ENCODE results near the gene OPRL1.
"Not testable (repeated sequence)": the region's sequence is repeated elsewhere in the genome, so short reads cannot be mapped to it uniquely, and the experiment has no call there.

The OPRL1 gene

GRCh38 chr20:64114356-64114971 is 34.6 kb downstream of the OPRL1 start:
- H3K4me3 Mint-ChIP-seq, result no peak overlapping the region
- H3K27ac Mint-ChIP-seq, result no peak overlapping the region
- no peaks in the 10 kb centered on the region for H3K9me3 Mint-ChIP-seq (ENCODE audit: low read depth)
- H3K27me3 Mint-ChIP-seq, result no peaks in the 10 kb centered on the region
- H3K4me1 Mint-ChIP-seq (ENCODE audit: low read depth), result no peaks in the 10 kb centered on the region
- H3K36me3 Mint-ChIP-seq, result no peaks in the 10 kb centered on the region

- no peaks in the 10 kb centered on the region for H3K9me3 Mint-ChIP-seq (ENCODE audit: low read depth)
- no peaks in the 10 kb centered on the region for H3K36me3 Mint-ChIP-seq
- H3K4me3 Mint-ChIP-seq, result no peak overlapping the region
- no peaks in the 10 kb centered on the region for H3K27me3 Mint-ChIP-seq
- H3K4me1 Mint-ChIP-seq (ENCODE audit: low read depth), result peaks cover 5% of the 10 kb centered on the region
- no peak overlapping the region for H3K27ac Mint-ChIP-seq
Observed at GRCh38 chr20:64115171-64115911, 35.5 kb downstream of the OPRL1 start.

- H3K4me3 Mint-ChIP-seq, result no peak overlapping the region
- no peaks in the 10 kb centered on the region for H3K27me3 Mint-ChIP-seq
- H3K27ac Mint-ChIP-seq, result no peak overlapping the region
- H3K36me3 Mint-ChIP-seq, result no peaks in the 10 kb centered on the region
- H3K4me1 Mint-ChIP-seq (ENCODE audit: low read depth), result peaks cover 7% of the 10 kb centered on the region
- H3K9me3 Mint-ChIP-seq (ENCODE audit: low read depth), result no peaks in the 10 kb centered on the region
Observed at GRCh38 chr20:64116016-64116415, 36.1 kb downstream of the OPRL1 start.

DNA sequence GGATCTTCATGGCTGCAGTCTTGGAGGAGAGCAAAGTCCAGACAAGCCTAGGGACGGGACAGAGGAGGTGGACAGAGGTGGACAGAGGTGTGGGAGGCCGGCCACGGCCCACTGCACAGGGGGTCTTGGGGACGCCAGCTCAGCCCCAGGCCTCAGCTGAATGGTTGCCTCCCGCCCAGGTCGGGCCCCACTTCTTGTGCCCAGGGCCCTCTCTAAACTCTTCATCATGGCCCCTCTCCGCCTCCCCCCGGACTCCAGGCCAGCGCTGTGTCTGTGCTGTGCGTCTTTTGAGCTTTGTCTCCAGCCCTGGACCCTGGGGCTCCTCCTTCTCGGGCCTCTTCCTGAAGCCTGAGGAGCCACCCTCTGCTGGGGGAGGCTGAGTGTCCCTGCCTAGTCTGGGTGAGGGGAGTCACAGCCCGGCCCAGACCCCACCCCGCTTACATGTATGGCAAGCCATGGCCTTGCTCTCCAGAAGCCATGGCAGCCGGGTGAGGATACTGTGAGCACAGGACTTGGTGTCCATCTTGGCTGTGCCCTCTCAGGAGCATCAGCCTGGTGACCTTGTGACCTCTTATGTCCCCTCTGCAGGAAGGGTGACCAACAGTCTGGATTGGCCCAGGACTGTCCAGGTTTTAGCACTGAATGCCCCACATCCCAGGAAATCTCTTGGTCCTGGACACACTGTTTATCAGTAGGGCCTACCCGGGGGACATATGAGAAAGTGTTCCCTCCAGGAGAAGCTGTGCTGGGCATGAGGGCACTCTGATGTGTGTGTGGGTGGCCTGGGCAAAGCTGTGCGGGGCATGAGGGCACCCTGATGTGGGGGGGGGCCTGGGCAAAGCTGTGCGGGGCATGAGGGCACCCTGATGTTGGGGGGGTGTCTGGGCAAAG is 36.9 kb downstream of the OPRL1 start:
- no peak overlapping the region for H3K27ac Mint-ChIP-seq
- no peaks in the 10 kb centered on the region for H3K36me3 Mint-ChIP-seq

DNA sequence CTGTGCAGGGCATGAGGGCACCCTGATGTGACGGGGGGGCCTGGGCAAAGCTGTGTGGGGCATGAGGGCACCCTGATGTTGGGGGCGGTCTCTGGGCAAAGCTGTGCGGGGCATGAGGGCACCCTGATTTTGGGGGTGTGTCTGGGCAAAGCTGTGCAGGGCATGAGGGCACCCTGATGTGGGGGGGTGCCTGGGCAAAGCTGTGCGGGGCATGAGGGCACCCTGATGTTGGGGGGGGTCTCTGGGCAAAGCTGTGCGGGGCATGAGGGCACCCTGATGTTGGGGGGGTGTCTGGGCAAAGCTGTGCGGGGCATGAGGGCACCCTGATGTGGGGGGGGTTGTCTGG is 37.5 kb downstream of the OPRL1 start:
- H3K4me3 Mint-ChIP-seq; H3K27me3 Mint-ChIP-seq; H3K27ac Mint-ChIP-seq; H3K4me1 Mint-ChIP-seq (ENCODE audit: low read depth); H3K36me3 Mint-ChIP-seq; H3K9me3 Mint-ChIP-seq (ENCODE audit: low read depth): not testable (repeated sequence)

More for the DNA sequence above, 36.9 kb downstream of the OPRL1 start:
- no peaks in the 10 kb centered on the region for H3K27me3 Mint-ChIP-seq
- peaks cover 7% of the 10 kb centered on the region for H3K4me1 Mint-ChIP-seq (ENCODE audit: low read depth)
- no peak overlapping the region for H3K4me3 Mint-ChIP-seq
- no peaks in the 10 kb centered on the region for H3K9me3 Mint-ChIP-seq (ENCODE audit: low read depth)

- Mint-ChIP-seq H3K27ac (no peak overlapping the region), H3K27me3 (peaks cover 3% of the 10 kb centered on the region), H3K9me3 (ENCODE audit: low read depth) (no peaks in the 10 kb centered on the region), H3K4me3 (no peak overlapping the region), H3K36me3 (no peaks in the 10 kb centered on the region), H3K4me1 (ENCODE audit: low read depth) (peaks cover 7% of the 10 kb centered on the region)
Observed at GRCh38 chr20:64119301-64119680, 39.4 kb downstream of the OPRL1 start.

- Mint-ChIP-seq H3K4me1 (ENCODE audit: low read depth) (peaks cover 7% of the 10 kb centered on the region), H3K36me3 (no peaks in the 10 kb centered on the region), H3K9me3 (ENCODE audit: low read depth) (no peaks in the 10 kb centered on the region), H3K27me3 (peaks cover 5% of the 10 kb centered on the region), H3K27ac (peak overlapping the region; percentile 22), H3K4me3 (peak overlapping the region; percentile 30)
Observed at GRCh38 chr20:64119681-64120341, 39.9 kb downstream of the OPRL1 start.

- H3K4me1 Mint-ChIP-seq (ENCODE audit: low read depth), result peaks cover 7% of the 10 kb centered on the region
- no peak overlapping the region for H3K4me3 Mint-ChIP-seq
- H3K27ac Mint-ChIP-seq, result no peak overlapping the region
- peaks cover 7% of the 10 kb centered on the region for H3K27me3 Mint-ChIP-seq
- no peaks in the 10 kb centered on the region for H3K36me3 Mint-ChIP-seq
- no peaks in the 10 kb centered on the region for H3K9me3 Mint-ChIP-seq (ENCODE audit: low read depth)
Observed at GRCh38 chr20:64121586-64121985, 41.7 kb downstream of the OPRL1 start.

GRCh38 chr20:64122927-64123326 is 43.0 kb downstream of the OPRL1 start:
- not testable (repeated sequence) for H3K4me1 Mint-ChIP-seq (ENCODE audit: low read depth); H3K9me3 Mint-ChIP-seq (ENCODE audit: low read depth); H3K4me3 Mint-ChIP-seq; H3K27me3 Mint-ChIP-seq; H3K36me3 Mint-ChIP-seq; H3K27ac Mint-ChIP-seq

DNA sequence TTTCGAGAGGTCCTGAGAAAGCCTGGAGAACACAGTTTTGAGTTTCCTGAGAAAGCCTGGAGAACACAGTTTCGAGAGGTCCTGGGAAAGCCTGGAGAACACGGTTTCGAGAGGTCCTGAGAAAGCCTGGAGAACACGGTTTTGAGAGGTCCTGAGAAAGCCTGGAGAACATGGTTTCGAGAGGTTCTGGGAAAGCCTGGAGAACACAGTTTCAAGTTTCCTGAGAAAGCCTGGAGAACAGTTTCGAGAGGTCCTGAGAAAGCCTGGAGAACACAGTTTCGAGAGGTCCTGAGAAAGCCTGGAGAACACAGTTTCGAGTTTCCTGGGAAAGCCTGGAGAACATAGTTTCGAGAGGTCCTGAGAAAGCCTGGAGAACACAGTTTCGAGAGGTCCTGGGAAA is 43.6 kb downstream of the OPRL1 start:
- H3K4me1 Mint-ChIP-seq (ENCODE audit: low read depth); H3K9me3 Mint-ChIP-seq (ENCODE audit: low read depth); H3K27ac Mint-ChIP-seq; H3K27me3 Mint-ChIP-seq; H3K36me3 Mint-ChIP-seq; H3K4me3 Mint-ChIP-seq: not testable (repeated sequence)

GRCh38 chr20:64129146-64129782 is 49.4 kb downstream of the OPRL1 start:
- Mint-ChIP-seq H3K9me3 (ENCODE audit: low read depth) (no peaks in the 10 kb centered on the region), H3K4me3 (no peak overlapping the region), H3K27ac (no peak overlapping the region), H3K36me3 (no peaks in the 10 kb centered on the region), H3K4me1 (ENCODE audit: low read depth) (no peaks in the 10 kb centered on the region), H3K27me3 (peaks cover 12% of the 10 kb centered on the region)

DNA sequence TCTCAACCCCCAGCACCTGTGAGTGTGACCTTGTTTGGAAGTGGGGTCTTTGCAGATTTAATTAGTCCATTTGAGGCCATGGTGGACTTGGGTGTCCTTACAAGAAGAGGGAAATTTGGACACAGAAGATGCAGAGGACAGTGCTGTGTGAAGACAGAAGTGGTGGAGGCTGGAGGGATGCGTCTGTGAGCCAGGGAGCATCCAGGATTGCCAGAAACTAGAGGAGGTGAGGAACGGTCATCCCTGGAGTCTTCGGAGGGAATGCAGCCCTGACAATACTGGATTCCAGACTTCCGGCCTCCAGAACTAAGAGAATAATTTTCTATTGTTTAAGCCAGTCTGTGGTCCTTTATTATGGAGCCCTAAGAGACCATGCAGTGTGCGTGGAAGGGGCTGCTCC is 50.4 kb downstream of the OPRL1 start:
- Mint-ChIP-seq H3K9me3 (ENCODE audit: low read depth) (no peaks in the 10 kb centered on the region), H3K4me1 (ENCODE audit: low read depth) (no peaks in the 10 kb centered on the region), H3K27ac (no peak overlapping the region), H3K4me3 (no peak overlapping the region), H3K36me3 (no peaks in the 10 kb centered on the region), H3K27me3 (peaks cover 13% of the 10 kb centered on the region)

DNA sequence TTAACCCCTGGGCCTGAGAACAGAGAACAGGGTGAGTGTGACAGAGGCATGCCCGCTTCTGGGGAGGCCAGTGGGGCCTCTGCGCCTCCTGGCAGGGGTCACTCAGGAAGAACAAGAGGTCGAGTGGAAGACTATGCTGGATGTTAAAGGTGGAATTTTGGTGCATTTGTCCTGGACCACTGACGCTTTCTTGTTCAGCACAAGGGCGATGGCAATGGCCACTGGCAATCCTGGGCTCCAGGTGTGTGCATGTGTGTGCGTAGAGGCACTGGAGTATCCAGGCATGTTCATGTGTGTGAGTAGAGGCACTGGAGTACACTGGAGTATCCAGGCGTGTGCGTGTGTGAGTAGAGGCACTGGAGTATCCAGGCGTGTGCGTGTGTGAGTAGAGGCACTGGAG is 51.0 kb downstream of the OPRL1 start:
- no peaks in the 10 kb centered on the region for H3K9me3 Mint-ChIP-seq (ENCODE audit: low read depth)
- no peak overlapping the region for H3K4me3 Mint-ChIP-seq
- H3K36me3 Mint-ChIP-seq, result no peaks in the 10 kb centered on the region
- H3K4me1 Mint-ChIP-seq (ENCODE audit: low read depth), result no peaks in the 10 kb centered on the region
- H3K27ac Mint-ChIP-seq, result no peak overlapping the region
- H3K27me3 Mint-ChIP-seq, result peaks cover 13% of the 10 kb centered on the region

DNA sequence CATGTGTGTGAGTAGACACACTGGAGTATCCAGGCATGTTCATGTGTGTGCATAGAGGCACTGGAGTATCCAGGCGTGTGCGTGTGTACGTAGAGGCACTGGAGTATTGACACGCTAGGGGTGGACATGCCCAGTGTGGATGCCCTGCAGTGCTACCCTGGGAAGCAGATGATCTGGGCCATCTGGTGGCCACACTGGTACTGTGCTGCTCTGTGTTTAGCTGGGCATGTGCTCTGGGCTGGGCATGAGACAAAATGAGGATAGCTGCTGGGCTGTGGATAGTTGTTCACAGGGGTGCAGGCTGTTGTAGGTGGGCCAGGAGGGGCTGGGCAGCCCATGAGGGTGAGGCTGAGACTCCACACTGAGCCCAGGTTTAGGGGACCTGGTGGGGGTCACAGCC is 51.5 kb downstream of the OPRL1 start:
- Mint-ChIP-seq H3K36me3 (no peaks in the 10 kb centered on the region), H3K4me3 (no peak overlapping the region), H3K27ac (no peak overlapping the region), H3K27me3 (peaks cover 11% of the 10 kb centered on the region), H3K4me1 (ENCODE audit: low read depth) (no peaks in the 10 kb centered on the region), H3K9me3 (ENCODE audit: low read depth) (no peaks in the 10 kb centered on the region)
